NB4 (cell line): ENCODE data around the gene NAMPT.

Source experiments
- CTCF ChIP-seq: IDR thresholded peaks from one replicate; pipeline ENCODE4 v1.5.1; 2012; ENCODE audit warnings: low read depth, low read length
- MAX ChIP-seq: IDR thresholded peaks from 2 replicates; pipeline ENCODE4 v1.6.1; 2011; ENCODE audit warnings: low read depth, low read length
- MYC ChIP-seq: IDR thresholded peaks from 2 replicates; pipeline ENCODE4 v1.6.1; 2011; ENCODE audit warnings: low read depth, low read length
- POLR2A ChIP-seq: IDR thresholded peaks from 2 replicates; pipeline ENCODE4 v1.6.1; 2011; ENCODE audit warnings: mild to moderate bottlenecking; ENCODE audit not compliant: insufficient read length; ENCODE audit errors: extremely low read depth

DNA sequence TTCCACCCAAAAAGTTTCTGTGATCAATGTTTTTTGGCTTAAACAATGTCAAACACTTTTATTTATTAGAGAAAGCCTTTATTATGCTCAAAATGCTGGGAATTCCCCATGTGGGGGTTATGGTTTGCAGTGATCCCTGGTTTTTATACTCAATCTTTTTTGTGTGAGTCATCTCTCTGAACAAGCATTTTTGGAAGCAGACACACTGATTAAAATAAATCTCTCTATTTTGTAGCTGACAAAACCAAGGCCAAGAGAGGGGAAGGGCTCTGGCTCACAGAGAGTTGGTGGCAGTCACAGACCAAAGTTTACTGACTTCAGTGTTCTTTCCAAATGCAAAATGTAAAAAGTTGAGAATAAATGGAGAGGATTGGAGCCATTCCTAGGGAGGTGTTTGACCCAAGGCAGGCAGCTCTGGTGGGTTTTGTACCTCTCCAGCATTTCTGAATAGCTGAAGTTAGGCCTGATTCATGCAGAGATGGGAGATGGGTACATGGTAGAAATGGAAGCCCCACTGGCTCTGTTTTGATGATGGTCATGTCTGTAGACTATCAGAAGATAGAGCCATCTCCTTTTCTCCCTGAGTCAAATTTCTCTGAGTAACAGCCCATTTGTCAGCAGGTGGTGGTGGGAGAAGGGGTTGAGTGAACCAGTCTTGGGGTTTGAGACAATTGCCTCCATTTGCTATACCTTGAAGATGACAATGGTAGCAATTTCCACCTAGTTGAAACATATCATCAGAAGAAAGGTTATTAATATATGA, 45.4 kb upstream of the NAMPT start:
- no peak for TF ChIP-seq CTCF
- TF ChIP-seq POLR2A: no peak
- no peak for TF ChIP-seq MAX
- no peak for TF ChIP-seq MYC
